Urothelium cell line (cell line): Measurements from ENCODE around the gene EHMT2.
"Not testable (repeated sequence)": the region's sequence is repeated elsewhere in the genome, so short reads cannot be mapped to it uniquely, and the experiment has no call there.

Experiments used
- DNase-seq: peaks from one replicate; pipeline ENCODE4 v3.0.0; 2011; ENCODE audit warnings: low spot score, mixed read lengths
- FAIRE-seq: peaks from 2 replicates; lab custom pipeline; 2011; peaks lifted over from hg19 to GRCh38; lab: Jason Lieb, UNC

Gene EHMT2

DNA sequence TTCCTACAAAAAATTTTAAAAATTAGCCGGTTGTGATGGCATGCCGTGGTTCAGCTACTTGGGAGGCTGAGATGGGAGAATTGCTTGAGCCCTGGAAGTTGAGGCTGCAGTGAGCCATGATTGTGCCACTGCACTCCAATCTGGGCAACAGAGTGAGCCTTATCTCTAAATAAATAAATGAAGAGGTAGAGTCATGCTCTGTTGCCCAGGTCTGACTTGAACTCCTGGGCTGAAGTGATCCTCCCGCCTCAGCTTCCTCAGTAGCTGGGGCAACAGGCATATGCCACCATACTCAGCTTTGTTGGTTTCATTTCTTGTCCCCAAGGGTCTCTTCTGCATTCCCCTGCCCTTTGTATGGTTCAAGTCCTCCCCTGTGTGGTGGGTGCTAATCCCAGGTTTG is 53.0 kb downstream of the EHMT2 start:
- no peak for FAIRE-seq
- DNase-seq: no peak

- DNase-seq (no peak), FAIRE-seq (no peak)
Measured at GRCh38 chr6:31842053-31842452, 55.4 kb downstream of the EHMT2 start.

DNA sequence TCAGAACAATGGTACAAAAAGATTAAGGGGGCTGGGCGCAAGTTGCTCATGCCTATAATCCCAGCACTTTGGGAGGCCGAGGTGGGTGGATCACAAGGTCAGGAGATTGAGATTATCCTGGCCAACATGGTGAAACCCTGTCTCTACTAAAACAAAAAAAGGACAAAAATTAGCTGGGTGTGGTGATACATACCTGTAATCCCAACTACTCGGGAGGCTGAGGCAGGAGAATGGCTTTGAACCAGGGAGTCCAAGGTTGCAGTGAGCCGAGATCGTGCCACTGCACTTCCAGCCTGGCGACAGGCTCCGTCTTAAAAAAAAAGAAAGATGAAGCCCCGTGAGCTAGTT is 57.7 kb downstream of the EHMT2 start:
- FAIRE-seq, DNase-seq: not testable (repeated sequence)

GRCh38 chr6:31838968-31839367 is 58.5 kb downstream of the EHMT2 start:
- DNase-seq (no peak), FAIRE-seq (no peak)

DNA sequence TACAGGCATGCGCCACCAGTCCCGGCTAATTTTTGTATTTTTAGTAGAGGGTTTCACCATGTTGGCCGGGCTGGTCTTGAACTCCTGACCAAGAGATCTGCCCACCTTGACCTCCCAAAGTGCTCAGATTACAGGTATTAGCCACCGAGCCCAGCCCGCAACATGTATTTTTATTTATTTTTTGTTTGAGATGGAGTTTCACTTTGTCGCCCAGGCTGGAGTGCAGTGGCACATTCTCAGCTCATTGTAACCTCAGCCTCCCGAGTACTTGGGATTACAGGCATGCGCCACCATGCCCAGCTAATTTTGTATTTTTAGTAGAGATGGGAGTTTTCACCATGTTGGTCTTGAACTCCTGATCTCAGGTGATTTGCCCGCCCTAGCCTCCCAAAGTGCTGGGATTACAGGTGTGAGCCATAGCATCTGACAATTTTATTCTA is 59.4 kb downstream of the EHMT2 start:
- not testable (repeated sequence) for FAIRE-seq, DNase-seq

DNA sequence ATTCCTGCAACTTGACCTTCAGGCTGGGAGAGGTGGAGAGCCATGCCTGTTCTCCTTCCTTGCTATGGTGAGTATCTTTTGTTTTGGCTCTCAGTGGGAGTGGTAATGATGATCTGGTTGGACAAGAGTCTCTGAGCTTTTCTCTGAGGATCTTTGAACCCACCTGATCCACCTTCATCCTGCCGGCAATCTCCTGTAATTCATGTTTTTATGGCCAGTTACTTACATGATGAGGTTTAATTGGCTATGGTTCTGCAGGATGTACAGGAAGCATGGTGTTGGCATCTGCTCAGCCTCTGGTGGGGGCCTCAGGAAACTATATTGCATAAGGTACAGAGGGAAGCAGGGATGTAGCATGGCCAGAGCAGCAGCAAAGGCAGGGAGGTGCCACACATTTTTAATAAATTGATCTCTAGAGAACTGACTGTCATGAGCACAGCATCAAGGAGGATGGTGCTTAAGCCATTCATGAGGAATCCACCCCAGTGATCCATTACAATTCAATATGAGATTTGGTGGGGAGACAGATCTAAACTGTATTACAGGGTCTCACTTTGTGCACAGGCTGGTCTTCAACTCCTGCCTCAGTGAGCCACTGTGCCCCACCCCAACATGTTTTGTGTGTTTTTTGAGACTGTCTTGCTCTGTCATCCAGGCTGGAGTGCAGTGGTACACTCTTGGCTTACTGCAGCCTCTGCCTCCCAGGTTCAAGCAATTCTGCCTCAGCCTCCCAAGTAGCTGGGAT is 60.0 kb downstream of the EHMT2 start:
- no peak for DNase-seq
- FAIRE-seq: no peak

DNA sequence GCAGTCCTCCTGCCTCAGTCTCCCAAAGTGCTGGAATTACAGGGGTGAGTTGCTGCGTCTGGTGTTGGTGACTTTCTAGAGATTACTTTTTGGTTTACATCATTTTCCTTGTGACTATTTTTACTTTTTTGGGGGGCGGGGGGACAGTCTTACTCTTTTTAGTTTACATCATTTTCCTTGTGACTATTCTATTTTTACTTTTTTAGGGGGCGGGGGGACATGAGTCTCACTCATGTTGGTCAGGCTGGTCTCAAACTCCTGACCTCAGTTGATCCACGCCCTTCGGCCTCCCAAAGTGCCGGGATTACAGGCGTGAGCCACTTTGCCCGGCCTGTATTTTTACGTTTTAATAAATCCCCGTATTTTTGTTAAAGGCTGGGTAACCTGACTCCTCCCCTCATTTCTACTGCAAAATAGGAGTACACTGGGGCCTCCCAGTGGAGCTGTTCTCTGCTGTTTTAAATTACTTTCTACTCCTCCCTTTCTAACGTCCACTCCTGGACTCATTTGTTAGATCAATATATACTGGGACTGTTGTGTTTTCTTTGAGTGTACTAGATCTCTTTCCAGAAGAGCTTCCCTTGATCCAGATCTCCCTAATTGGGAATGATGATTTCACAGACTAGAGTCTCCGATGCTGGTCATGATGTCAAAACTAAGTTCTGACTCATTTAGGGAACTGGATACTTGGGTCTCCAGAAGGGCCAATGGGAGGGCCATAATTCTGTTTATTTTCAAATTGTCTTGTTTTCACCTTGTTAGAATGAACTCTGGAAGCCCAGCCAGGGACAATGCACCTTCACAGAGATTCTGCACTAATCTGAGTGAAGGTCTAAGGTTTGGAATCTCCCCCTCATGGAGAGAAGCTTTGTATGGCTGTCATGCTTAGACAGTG is 60.8 kb downstream of the EHMT2 start:
- no peak for FAIRE-seq
- DNase-seq: no peak

- FAIRE-seq: no peak
Measured at GRCh38 chr6:31836047-31836473, 61.4 kb downstream of the EHMT2 start.

DNA sequence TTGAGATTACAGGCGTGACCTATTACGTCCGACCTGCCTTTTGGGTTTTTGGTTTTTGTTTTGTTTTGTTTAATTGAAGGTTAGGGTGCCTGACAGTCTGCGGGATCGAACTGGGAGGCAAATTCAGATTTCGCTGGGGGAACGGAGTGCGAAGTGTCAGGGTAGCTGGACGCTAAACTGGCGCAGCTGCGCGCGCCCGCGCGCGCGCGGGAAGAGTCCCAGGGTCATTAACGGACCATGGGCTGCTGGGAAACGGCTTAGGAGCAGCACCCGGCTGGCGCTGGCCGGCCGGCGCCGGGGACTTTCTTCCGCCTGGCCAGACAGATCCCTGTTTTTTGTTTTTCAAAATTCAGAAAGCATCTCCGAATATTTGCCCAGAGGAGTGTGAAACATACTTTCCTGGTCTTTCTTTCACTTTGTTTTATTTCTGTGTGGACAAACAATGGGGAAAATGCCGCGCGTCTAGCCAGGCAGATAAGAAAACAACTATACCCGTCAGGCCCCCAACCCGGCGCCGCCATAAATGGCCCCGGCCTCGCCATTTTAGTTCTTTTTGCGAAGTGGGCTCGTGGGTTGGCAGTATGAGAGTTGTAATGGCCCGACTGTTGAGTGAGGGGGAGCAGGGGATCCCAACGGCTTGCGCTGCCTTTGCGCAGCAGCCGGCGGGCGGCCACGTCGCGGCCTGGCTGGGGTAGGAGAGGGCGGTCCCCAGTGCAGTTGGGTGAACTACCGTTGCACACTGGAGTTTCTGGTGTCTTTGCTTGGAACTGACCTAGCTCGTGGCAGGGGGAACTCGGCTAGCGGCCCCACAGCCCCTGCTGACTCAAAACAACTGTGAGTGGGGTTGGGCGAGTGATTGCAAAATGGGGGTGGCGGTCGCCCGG is 62.9 kb downstream of the EHMT2 start:
- DNase-seq: peak; percentile 92
- no peak for FAIRE-seq

More at GRCh38 chr6:31836047-31836473, 61.4 kb downstream of the EHMT2 start:
- no peak for DNase-seq

DNA sequence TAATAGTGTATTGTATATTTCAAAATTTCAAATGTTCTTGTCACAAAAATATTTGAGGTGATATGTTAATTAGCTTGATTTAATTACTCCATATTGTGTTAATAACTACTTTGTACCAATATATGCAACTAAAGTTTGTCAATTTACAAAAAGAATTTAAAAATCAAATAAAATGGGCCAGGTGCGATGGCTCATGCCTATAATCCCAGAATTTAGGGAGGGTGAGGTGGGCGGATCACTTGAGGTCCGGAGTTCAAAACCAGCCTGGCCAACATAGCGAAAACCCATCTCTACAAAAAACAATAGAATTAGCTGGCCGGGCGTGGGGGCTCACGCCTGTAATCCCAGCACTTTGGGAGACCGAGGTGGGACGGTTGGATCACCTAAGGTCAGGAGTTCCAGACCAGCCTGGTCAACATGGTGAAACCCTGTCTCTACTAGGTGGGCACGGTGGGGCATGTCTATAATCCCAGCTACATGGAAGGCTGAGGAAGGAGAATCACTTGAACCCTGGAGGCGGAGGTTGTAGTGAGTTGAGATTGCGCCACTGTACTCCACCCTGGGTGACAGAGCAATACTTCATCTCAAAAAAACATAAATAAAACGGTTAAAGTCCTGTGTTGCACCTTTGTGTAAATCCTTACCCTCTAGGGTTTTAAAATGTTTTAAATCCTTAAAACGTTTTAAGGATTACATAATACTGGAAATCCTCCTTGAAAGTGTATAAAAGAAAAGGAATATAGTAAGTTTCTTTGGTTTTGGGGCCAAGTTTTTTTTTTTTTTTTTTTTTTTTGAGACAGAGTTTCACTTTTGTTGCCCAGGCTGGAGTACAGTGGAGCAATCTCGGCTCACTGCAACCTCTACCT is 65.9 kb downstream of the EHMT2 start:
- no peak for DNase-seq
- FAIRE-seq: no peak

- FAIRE-seq (no peak), DNase-seq (no peak)
Measured at GRCh38 chr6:31830886-31831335, 66.6 kb downstream of the EHMT2 start.
